ENCODE measurements around the gene ATP9B. TPM values are rescaled to one million over a fixed set of nuclear protein-coding genes. Genes with fewer than 3 reads are reported as not detected.

Gene ATP9B
- total RNA-seq, 1 experiment from 2014 or later, result 17.8 TPM

DNA sequence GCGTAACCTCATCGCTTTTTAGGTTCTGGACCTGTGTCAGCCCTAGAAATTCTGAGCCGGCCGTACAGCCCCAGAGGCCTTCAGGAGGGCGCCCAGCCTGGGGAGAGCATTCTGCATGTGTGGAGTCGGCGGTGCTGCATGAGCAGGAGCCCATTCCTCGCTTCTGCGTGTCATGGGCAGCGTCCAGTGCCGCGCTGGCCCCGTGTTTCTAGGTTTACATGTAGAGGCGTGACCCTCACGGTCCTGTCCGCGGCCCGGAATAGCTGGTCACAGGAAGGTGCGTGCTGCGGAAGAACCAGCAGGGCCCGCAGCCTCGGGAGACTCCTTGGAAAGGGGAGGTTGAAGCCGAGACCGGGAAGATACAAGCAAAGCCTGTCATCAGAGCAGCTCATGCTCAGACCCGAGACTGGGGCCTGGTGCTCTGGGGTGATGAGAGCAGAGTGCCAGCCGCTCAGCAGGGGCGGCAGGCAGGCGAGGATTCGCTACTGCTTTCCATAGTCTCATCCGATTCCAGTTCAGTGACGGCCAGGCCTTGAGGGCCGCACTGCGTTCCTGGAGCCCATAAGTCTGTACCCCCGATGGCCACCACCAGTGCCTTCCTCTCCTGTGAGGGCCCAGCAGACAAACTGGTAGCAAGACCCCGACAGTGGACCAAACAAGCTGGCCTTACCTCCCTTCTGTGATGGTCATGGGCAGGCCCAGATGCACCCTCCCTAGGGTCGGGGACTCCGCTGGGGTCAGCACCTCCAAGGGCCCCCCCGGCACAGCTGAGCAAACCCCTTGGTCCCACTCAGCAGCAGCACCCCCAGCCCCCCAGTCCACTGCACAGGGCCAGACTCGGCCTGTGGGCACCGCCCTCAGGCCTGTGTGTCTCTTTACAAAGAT, 311.0 kb downstream of the ATP9B start:
- Histone ChIP-seq H3K27me3 (ENCODE audit: insufficient read depth, low read length) (no peaks in the 10 kb centered on the region), H3K36me3 (ENCODE audit: control insufficient read depth in 1 of 2, insufficient read depth in 2 of 2, low read length in 2 of 2) (no peaks in the 10 kb centered on the region; a peak in 1 of 4 replicates), H3K9me3 (ENCODE audit: control insufficient read depth in 1 of 2, insufficient read depth in 1 of 2, low read depth in 1 of 2, low read length in 2 of 2) (no peaks in the 10 kb centered on the region), H3K27ac (ENCODE audit: low read depth, low read length) (no peak overlapping the region), H3K9ac (ENCODE audit: low read length) (no peak overlapping the region), H3K79me2 (ENCODE audit: insufficient read depth, low read length) (no peaks in the 10 kb centered on the region), H3K4me3 (replicated peaks in 1 of 2; ENCODE audit: low read depth in 1 of 2, low read length in 2 of 2) (no peak overlapping the region), H3K9me2 (ENCODE audit: insufficient read depth) (no peaks in the 10 kb centered on the region), H3K4me1 (ENCODE audit: control insufficient read depth in 1 of 2, insufficient read depth in 2 of 2, low read length in 2 of 2) (peaks cover 0 to 5% of the 10 kb centered on the region in 2 experiments; a peak in 1 of 4 replicates), H3K4me2 (ENCODE audit: low read length) (no peak overlapping the region), H4K20me1 (ENCODE audit: insufficient read depth) (no peaks in the 10 kb centered on the region), H2AFZ (ENCODE audit: low read depth, low read length, poor library complexity, severe bottlenecking) (no peak overlapping the region)
- ChIA-PET POLR2A (no interaction called here), CTCF (interaction anchor here (1.0 to 1.5 kb wide), 3 partner anchors 147 to 300 kb away, joined by 3 to 4 read pairs (median 4); no protein-coding TSS in a partner anchor), RAD21 (ENCODE audit: low non-redundant PET in 1 of 2, low total read pairs in 2 of 2, uncharacterized antibody in 2 of 2, unreplicated experiment in 2 of 2) (no interaction called here)
- intact Hi-C loops (cut with micrococcal nuclease), result loop anchor here (1.0 to 5.0 kb wide), 2 partner anchors 264 to 587 kb away; no protein-coding TSS in a partner anchor
- BruUV-seq (replicated peaks), result no TSS peak
- ATAC-seq, result no peak
- TF ChIP-seq POLR2A (IDR thresholded peaks at IDR 0.05; ENCODE audit: borderline replicate concordance, extremely low read depth, insufficient read depth, insufficient read length) (no peak), ZFX (IDR thresholded peaks at IDR 0.05) (no peak), TCF7L2 (IDR thresholded peaks at IDR 0.05; ENCODE audit: borderline replicate concordance, extremely low read depth, insufficient read depth, insufficient read length) (no peak), ZNF274 (IDR thresholded peaks at IDR 0.05; ENCODE audit: low read depth, low read length) (no peak), YY1 (IDR thresholded peaks at IDR 0.05; ENCODE audit: extremely low read depth, insufficient replicate concordance, low read depth, low read length) (no peak)
- TF ChIP-seq, protein P1, sequence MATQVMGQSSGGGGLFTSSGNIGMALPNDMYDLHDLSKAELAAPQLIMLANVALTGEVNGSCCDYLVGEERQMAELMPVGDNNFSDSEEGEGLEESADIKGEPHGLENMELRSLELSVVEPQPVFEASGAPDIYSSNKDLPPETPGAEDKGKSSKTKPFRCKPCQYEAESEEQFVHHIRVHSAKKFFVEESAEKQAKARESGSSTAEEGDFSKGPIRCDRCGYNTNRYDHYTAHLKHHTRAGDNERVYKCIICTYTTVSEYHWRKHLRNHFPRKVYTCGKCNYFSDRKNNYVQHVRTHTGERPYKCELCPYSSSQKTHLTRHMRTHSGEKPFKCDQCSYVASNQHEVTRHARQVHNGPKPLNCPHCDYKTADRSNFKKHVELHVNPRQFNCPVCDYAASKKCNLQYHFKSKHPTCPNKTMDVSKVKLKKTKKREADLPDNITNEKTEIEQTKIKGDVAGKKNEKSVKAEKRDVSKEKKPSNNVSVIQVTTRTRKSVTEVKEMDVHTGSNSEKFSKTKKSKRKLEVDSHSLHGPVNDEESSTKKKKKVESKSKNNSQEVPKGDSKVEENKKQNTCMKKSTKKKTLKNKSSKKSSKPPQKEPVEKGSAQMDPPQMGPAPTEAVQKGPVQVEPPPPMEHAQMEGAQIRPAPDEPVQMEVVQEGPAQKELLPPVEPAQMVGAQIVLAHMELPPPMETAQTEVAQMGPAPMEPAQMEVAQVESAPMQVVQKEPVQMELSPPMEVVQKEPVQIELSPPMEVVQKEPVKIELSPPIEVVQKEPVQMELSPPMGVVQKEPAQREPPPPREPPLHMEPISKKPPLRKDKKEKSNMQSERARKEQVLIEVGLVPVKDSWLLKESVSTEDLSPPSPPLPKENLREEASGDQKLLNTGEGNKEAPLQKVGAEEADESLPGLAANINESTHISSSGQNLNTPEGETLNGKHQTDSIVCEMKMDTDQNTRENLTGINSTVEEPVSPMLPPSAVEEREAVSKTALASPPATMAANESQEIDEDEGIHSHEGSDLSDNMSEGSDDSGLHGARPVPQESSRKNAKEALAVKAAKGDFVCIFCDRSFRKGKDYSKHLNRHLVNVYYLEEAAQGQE (IDR thresholded peaks at IDR 0.05; ENCODE audit: low read depth), result no peak
- TF ChIP-seq, protein P2, sequence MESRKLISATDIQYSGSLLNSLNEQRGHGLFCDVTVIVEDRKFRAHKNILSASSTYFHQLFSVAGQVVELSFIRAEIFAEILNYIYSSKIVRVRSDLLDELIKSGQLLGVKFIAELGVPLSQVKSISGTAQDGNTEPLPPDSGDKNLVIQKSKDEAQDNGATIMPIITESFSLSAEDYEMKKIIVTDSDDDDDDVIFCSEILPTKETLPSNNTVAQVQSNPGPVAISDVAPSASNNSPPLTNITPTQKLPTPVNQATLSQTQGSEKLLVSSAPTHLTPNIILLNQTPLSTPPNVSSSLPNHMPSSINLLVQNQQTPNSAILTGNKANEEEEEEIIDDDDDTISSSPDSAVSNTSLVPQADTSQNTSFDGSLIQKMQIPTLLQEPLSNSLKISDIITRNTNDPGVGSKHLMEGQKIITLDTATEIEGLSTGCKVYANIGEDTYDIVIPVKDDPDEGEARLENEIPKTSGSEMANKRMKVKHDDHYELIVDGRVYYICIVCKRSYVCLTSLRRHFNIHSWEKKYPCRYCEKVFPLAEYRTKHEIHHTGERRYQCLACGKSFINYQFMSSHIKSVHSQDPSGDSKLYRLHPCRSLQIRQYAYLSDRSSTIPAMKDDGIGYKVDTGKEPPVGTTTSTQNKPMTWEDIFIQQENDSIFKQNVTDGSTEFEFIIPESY (IDR thresholded peaks at IDR 0.05; ENCODE audit: extremely low read depth, insufficient replicate concordance, low read length), result no peak
- no peak for DNase-seq (ENCODE audit: low read depth, low spot score)

Data from HCT116 (cell line).